HEK293 (cell line): Measurements from ENCODE around the gene PTPRK.

Experiments used
- CTCF ChIA-PET: fragments of 350-600 bp; formaldehyde crosslinking; extraction: SDS; loops from one replicate; lab custom pipeline; 2021; ENCODE audit warnings: antibody characterized with exemption; lab: Yijun Ruan, JAX
- POLR2A ChIA-PET: fragments of 300-600 bp; formaldehyde crosslinking; extraction: SDS; loops from one replicate; lab custom pipeline; 2020; ENCODE audit warnings: antibody characterized with exemption, inconsistent platforms; lab: Yijun Ruan, JAX
- H3K27ac ChIP-seq: fragments of 200-500 bp; sonication (Bioruptor generic); 2 replicates; pipeline ENCODE4 v1.5.1; 2014; ENCODE audit warnings: low read depth, low read length, control low read depth, inconsistent platforms; ENCODE audit errors: extremely low read depth
- H3K36me3 ChIP-seq, 2 experiments: fragments of 200-500 bp in 1 of 2; sonication (Bioruptor generic) in 1 of 2; 1 replicate in 1 of 2; 2 replicates in 1 of 2; pipeline ENCODE4 v1.5.1; 2014 to 2017; ENCODE audit warnings: inconsistent platforms in 2 of 2, low read length in 2 of 2; ENCODE audit not compliant: control insufficient read depth in 2 of 2, insufficient read depth in 1 of 2
- H3K4me1 ChIP-seq: fragments of 200-500 bp; sonication (Bioruptor generic); 2 replicates; pipeline ENCODE4 v1.5.1; 2014; ENCODE audit warnings: mild to moderate bottlenecking, low read length, inconsistent platforms; ENCODE audit not compliant: control insufficient read depth, insufficient read depth
- H3K4me3 ChIP-seq: 2 replicates; pipeline ENCODE4 v1.5.1; 2011; ENCODE audit warnings: low read depth, mild to moderate bottlenecking, control low read depth, low read length, moderate library complexity
- H3K9me3 ChIP-seq: fragments of 200-500 bp; sonication (Bioruptor generic); 2 replicates; pipeline ENCODE4 v1.5.1; 2014; ENCODE audit warnings: low read depth, low read length, inconsistent platforms; ENCODE audit not compliant: control insufficient read depth, insufficient read depth
- GLI4 ChIP-seq: fragments of 450-650 bp; formaldehyde crosslinking; IDR thresholded peaks from 2 replicates; pipeline ENCODE4 v1.5.1; 2016; ENCODE audit warnings: missing biosample characterization, missing genetic modification characterization
- PRDM1 ChIP-seq: fragments of 450-650 bp; formaldehyde crosslinking; IDR thresholded peaks from 2 replicates; pipeline ENCODE4; 2016; ENCODE audit warnings: missing biosample characterization, missing genetic modification characterization
- SP2 ChIP-seq: fragments of 450-650 bp; formaldehyde crosslinking; IDR thresholded peaks from 2 replicates; pipeline ENCODE4 v1.5.1; 2016; ENCODE audit warnings: missing biosample characterization, missing genetic modification characterization
- SP3 ChIP-seq: fragments of 450-650 bp; formaldehyde crosslinking; IDR thresholded peaks from 2 replicates; pipeline ENCODE4 v1.5.1; 2016; ENCODE audit warnings: missing biosample characterization, missing genetic modification characterization
- ZBTB17 ChIP-seq: fragments of 450-650 bp; formaldehyde crosslinking; IDR thresholded peaks from 2 replicates; pipeline ENCODE4 v1.5.1; 2016; ENCODE audit warnings: missing biosample characterization, missing genetic modification characterization
- ZBTB21 ChIP-seq: fragments of 450-650 bp; formaldehyde crosslinking; IDR thresholded peaks from 2 replicates; pipeline ENCODE4 v1.5.1; 2017; ENCODE audit warnings: missing biosample characterization, missing genetic modification characterization
- ZNF133 ChIP-seq: fragments of 450-650 bp; formaldehyde crosslinking; IDR thresholded peaks from 2 replicates; pipeline ENCODE4 v1.5.1; 2016; ENCODE audit warnings: missing biosample characterization, missing genetic modification characterization
- ZNF140 ChIP-seq: fragments of 450-650 bp; formaldehyde crosslinking; IDR thresholded peaks from 2 replicates; pipeline ENCODE4 v1.5.1; 2016; ENCODE audit warnings: missing biosample characterization, missing genetic modification characterization
- ZNF202 ChIP-seq: fragments of 450-650 bp; formaldehyde crosslinking; IDR thresholded peaks from 2 replicates; pipeline ENCODE4 v1.5.1; 2016; ENCODE audit warnings: missing biosample characterization, missing genetic modification characterization, borderline replicate concordance
- ZNF24 ChIP-seq: fragments of 450-650 bp; formaldehyde crosslinking; IDR thresholded peaks from 2 replicates; pipeline ENCODE4 v1.5.1; 2016; ENCODE audit warnings: missing biosample characterization, missing genetic modification characterization
- ZNF324 ChIP-seq: fragments of 450-650 bp; formaldehyde crosslinking; IDR thresholded peaks from 2 replicates; pipeline ENCODE4 v1.5.1; 2016; ENCODE audit warnings: missing biosample characterization, missing genetic modification characterization
- ZNF530 ChIP-seq: fragments of 450-650 bp; formaldehyde crosslinking; IDR thresholded peaks from 2 replicates; pipeline ENCODE4 v1.5.1; 2016; ENCODE audit warnings: low read depth, missing biosample characterization, missing genetic modification characterization
- ZNF670 ChIP-seq: fragments of 450-650 bp; formaldehyde crosslinking; IDR thresholded peaks from 2 replicates; pipeline ENCODE4 v1.5.1; 2016; ENCODE audit warnings: missing biosample characterization, missing genetic modification characterization, low read depth
- TF ChIP-seq, protein P1 (sequence below): fragments of 450-650 bp; formaldehyde crosslinking; IDR thresholded peaks from 2 replicates; pipeline ENCODE4 v1.5.1; 2016; ENCODE audit warnings: missing biosample characterization, missing genetic modification characterization, borderline replicate concordance
- TF ChIP-seq, protein P2 (sequence below): fragments of 450-650 bp; formaldehyde crosslinking; optimal IDR thresholded peaks from 2 replicates; pipeline ENCODE3; 2016; ENCODE audit warnings: missing biosample characterization, mild to moderate bottlenecking, missing genetic modification characterization
- TF ChIP-seq, protein P3 (sequence below): fragments of 450-650 bp; formaldehyde crosslinking; IDR thresholded peaks from 2 replicates; pipeline ENCODE4 v1.5.1; 2016; ENCODE audit warnings: missing biosample characterization, missing genetic modification characterization
- TF ChIP-seq, protein P4 (sequence below): fragments of 450-650 bp; formaldehyde crosslinking; IDR thresholded peaks from 2 replicates; pipeline ENCODE4 v1.5.1; 2016; ENCODE audit warnings: missing biosample characterization, missing genetic modification characterization
- TF ChIP-seq, protein P5 (sequence below): fragments of 450-650 bp; formaldehyde crosslinking; IDR thresholded peaks from 2 replicates; pipeline ENCODE4 v1.5.1; 2017; ENCODE audit warnings: missing biosample characterization, mild to moderate bottlenecking, missing genetic modification characterization, moderate library complexity

Gene PTPRK

DNA sequence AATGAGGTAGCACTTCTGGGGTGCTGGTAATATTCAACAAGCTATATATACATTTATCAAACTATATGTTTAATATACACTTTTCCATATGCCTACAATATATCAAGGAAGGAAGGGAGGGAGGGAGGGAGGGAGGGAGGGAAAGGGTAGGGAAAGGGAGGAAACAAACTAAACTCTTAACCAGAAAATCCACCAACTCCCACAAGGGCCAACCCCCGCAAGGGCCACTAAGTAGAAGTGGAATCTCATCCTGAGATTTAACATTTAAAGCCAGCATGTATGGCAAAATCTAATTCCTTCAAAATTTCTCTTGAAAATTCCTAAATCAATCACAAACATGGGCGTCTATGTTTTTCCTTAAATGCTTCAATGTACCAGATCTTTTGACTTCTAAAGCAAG, 320.9 kb downstream of the PTPRK start:
- Histone ChIP-seq H3K4me1 (no peaks in the 10 kb centered on the region), H3K27ac (no peak overlapping the region), H3K36me3 (no peaks in the 10 kb centered on the region), H3K9me3 (no peaks in the 10 kb centered on the region), H3K4me3 (no peak overlapping the region)
- TF ChIP-seq, protein P1, sequence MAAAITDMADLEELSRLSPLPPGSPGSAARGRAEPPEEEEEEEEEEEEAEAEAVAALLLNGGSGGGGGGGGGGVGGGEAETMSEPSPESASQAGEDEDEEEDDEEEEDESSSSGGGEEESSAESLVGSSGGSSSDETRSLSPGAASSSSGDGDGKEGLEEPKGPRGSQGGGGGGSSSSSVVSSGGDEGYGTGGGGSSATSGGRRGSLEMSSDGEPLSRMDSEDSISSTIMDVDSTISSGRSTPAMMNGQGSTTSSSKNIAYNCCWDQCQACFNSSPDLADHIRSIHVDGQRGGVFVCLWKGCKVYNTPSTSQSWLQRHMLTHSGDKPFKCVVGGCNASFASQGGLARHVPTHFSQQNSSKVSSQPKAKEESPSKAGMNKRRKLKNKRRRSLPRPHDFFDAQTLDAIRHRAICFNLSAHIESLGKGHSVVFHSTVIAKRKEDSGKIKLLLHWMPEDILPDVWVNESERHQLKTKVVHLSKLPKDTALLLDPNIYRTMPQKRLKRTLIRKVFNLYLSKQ (tag by site-specific recombination) = no peak
- TF ChIP-seq, protein P2, sequence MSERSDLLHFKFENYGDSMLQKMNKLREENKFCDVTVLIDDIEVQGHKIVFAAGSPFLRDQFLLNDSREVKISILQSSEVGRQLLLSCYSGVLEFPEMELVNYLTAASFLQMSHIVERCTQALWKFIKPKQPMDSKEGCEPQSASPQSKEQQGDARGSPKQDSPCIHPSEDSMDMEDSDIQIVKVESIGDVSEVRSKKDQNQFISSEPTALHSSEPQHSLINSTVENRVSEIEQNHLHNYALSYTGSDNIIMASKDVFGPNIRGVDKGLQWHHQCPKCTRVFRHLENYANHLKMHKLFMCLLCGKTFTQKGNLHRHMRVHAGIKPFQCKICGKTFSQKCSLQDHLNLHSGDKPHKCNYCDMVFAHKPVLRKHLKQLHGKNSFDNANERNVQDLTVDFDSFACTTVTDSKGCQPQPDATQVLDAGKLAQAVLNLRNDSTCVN = no peak
- TF ChIP-seq, protein P3, sequence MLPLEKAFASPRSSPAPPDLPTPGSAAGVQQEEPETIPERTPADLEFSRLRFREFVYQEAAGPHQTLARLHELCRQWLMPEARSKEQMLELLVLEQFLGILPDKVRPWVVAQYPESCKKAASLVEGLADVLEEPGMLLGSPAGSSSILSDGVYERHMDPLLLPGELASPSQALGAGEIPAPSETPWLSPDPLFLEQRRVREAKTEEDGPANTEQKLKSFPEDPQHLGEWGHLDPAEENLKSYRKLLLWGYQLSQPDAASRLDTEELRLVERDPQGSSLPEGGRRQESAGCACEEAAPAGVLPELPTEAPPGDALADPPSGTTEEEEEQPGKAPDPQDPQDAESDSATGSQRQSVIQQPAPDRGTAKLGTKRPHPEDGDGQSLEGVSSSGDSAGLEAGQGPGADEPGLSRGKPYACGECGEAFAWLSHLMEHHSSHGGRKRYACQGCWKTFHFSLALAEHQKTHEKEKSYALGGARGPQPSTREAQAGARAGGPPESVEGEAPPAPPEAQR (tag by site-specific recombination) = no peak
- TF ChIP-seq ZNF24 (tag by site-specific recombination) (no peak), ZNF202 (tag by site-specific recombination) (no peak)
- ChIA-PET POLR2A (interaction anchor here (0.6 kb wide), 1 partner anchor 10 kb away, joined by 5 read pairs; no protein-coding TSS in a partner anchor), CTCF (no interaction called here)

DNA sequence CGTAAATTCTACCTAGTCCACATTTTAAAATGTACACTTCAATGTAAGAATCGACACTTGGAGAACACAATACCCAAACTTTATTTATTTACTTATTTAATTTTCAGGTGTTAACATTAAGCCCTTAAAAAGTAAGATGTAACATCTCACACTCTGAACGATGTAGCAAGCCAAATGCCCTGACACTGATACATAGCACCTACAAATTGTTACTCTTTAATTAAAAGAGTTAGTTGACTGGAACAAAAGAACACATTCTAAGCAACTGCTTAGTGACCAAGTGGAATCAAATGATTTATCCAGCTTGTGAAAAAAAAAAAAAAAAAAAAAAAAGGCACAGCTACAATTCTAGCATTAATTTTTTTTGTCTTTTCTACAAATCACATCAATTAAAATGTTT, 327.4 kb downstream of the PTPRK start:
- ChIA-PET CTCF (no interaction called here), POLR2A (no interaction called here)
- TF ChIP-seq GLI4 (tag by site-specific recombination) (no peak), ZNF530 (tag by site-specific recombination) (no peak)
- no peaks in the 10 kb centered on the region for H3K9me3 ChIP-seq
- no peak overlapping the region for H3K4me3 ChIP-seq
- no peaks in the 10 kb centered on the region for H3K36me3 ChIP-seq
- H3K4me1 ChIP-seq = no peaks in the 10 kb centered on the region
- no peak overlapping the region for H3K27ac ChIP-seq

DNA sequence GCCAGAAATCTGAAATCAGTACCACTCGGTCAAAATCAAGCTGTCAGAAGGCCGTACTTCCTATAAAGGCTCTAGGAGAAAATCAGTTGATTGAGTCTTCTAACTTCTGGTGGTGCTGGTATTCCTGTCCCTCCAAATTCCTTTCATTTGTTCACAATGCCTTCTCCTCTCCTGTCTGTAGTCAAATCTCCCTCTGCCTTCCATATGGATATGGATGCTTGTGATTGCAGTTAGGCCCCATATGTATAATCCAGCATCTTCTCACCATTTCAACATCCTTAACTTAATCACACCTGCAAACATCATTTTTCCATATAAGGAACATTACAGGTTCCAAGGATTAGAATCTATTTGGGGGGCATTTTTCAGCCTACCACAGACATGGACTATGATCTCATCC, 331.7 kb downstream of the PTPRK start:
- Histone ChIP-seq H3K27ac (no peak overlapping the region), H3K9me3 (no peaks in the 10 kb centered on the region), H3K4me3 (no peak overlapping the region), H3K36me3 (peaks cover 0 to 7% of the 10 kb centered on the region in 2 experiments; a peak in 1 of 3 replicates), H3K4me1 (no peaks in the 10 kb centered on the region)
- POLR2A ChIA-PET = no interaction called here
- CTCF ChIA-PET = interaction anchor here (0.7 kb wide), 1 partner anchor 25 kb away, joined by 3 read pairs; no protein-coding TSS in a partner anchor
- TF ChIP-seq SP2 (tag by site-specific recombination) = no peak
- TF ChIP-seq PRDM1 = no peak
- no peak for TF ChIP-seq ZNF324
- TF ChIP-seq, protein P4, sequence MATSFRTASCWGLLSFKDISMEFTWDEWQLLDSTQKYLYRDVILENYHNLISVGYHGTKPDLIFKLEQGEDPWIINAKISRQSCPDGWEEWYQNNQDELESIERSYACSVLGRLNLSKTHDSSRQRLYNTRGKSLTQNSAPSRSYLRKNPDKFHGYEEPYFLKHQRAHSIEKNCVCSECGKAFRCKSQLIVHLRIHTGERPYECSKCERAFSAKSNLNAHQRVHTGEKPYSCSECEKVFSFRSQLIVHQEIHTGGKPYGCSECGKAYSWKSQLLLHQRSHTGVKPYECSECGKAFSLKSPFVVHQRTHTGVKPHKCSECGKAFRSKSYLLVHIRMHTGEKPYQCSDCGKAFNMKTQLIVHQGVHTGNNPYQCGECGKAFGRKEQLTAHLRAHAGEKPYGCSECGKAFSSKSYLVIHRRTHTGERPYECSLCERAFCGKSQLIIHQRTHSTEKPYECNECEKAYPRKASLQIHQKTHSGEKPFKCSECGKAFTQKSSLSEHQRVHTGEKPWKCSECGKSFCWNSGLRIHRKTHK (tag by site-specific recombination) = no peak
- no peak for TF ChIP-seq ZNF670 (tag by site-specific recombination)
- TF ChIP-seq SP3 (tag by site-specific recombination) = no peak
- TF ChIP-seq, protein P5, sequence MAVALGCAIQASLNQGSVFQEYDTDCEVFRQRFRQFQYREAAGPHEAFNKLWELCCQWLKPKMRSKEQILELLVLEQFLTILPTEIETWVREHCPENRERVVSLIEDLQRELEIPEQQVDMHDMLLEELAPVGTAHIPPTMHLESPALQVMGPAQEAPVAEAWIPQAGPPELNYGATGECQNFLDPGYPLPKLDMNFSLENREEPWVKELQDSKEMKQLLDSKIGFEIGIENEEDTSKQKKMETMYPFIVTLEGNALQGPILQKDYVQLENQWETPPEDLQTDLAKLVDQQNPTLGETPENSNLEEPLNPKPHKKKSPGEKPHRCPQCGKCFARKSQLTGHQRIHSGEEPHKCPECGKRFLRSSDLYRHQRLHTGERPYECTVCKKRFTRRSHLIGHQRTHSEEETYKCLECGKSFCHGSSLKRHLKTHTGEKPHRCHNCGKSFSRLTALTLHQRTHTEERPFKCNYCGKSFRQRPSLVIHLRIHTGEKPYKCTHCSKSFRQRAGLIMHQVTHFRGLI (tag by site-specific recombination) = no peak
- TF ChIP-seq ZNF133 = no peak
- TF ChIP-seq ZBTB21 (tag by site-specific recombination) = no peak
- TF ChIP-seq ZNF140 (tag by site-specific recombination) = no peak
- TF ChIP-seq ZBTB17 (tag by site-specific recombination) = no peak
